Measurements from ENCODE around the gene YWHAG. TPM values are rescaled to one million over a fixed set of nuclear protein-coding genes. Genes with fewer than 3 reads are reported as not detected.

The YWHAG gene
- total RNA-seq, 3 donors from 2014 or later: 74.3 to 114 (median 102) TPM

DNA sequence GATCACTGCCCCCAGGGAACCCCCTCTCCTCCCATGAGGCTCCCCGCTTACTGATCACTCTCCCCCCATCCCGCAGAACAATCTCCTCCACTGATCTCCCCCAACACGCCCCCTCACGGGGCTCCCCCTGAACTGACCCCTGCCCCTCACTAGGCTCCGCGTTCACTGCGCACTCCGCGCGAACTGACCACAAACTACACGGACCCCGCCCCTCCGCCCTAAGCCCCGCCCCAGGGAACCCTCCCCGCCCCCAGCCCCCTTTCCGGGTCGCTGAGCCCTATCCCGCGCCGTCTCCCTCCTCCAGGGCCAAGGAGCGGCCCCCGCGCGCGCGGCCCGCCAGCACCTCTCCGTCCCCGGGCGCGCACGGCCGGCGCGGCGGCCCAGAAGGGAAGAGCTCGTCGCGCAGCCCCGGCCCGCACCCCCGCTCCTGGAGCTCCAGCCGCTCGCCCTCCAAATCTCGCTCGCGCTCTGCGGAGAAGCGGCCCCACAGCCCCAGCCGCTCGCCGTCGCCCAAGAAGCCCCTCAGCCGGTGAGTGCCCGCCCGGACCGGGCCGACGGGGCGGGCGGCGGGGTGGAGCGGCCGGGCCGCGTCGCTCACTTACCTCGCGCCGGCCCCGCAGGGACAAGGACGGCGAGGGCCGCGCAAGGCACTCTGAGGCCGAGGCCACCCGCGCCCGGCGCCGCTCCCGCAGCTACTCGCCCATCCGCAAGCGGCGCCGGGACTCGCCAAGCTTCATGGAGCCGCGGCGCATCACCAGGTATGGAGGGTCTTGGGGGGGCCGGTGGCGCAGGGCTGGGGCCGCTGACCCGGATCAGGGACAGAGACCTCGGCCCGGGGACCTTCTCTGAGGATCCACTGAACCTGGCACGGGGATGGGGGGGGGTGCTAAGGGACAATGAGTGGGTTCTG, 76.2 kb downstream of the YWHAG start:
- no peak for TF ChIP-seq CTCF (IDR thresholded peaks at IDR 0.05)
- ATAC-seq: peak; percentile 40
- Histone ChIP-seq H3K4me1 (ENCODE audit: low read depth) (peaks cover 9% of the 10 kb centered on the region), H3K36me3 (ENCODE audit: low read depth) (no peaks in the 10 kb centered on the region), H3K9me3 (no peaks in the 10 kb centered on the region), H3K4me3 (no peak overlapping the region)
- intact Hi-C loops (cut with DNase I, micrococcal nuclease): loop anchor here in 1 of 2 donors (10.0 kb wide), 1 partner anchor 98 kb away; no protein-coding TSS in a partner anchor
- DNase-seq: no peak

DNA sequence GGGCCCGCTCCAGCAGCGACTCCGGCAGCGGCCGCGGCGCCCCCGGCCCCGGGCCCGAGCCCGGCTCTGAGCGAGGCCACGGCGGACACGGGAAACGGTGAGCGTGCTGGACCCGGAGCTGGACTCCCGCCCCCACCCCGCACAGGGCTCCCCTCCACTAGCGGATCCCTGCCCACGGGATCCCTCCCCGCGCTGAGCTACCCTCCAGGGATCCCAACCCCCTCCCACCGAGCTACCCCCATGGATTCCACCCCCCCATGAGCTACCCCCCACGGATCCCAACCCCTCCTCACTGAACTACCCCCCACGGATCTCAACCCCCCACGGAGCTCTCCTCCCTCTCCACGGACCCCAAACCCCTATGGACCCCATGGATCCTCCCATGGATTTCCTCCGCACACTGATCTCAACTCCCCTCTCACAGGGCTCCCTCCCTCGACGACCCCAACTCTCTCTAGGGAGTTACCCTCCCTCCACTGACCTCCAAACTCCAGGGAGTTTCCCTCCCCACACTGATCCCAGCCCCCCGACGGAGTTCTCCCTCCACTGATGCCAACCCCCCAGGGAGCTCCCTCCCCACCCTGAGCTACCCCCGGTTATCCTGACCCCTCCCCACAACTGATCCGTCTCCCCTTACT, 77.0 kb downstream of the YWHAG start:
- no peaks in the 10 kb centered on the region for H3K9me3 ChIP-seq
- ATAC-seq (no peak), DNase-seq (no peak)
- TF ChIP-seq CTCF (IDR thresholded peaks at IDR 0.05): no peak
- intact Hi-C loops (cut with DNase I, micrococcal nuclease): loop anchor here in 1 of 2 donors (10.0 kb wide), 1 partner anchor 97 kb away; no protein-coding TSS in a partner anchor
- no peaks in the 10 kb centered on the region for H3K36me3 ChIP-seq (ENCODE audit: low read depth)
- no peak overlapping the region for H3K4me3 ChIP-seq
- H3K4me1 ChIP-seq (ENCODE audit: low read depth): peaks cover 9% of the 10 kb centered on the region

DNA sequence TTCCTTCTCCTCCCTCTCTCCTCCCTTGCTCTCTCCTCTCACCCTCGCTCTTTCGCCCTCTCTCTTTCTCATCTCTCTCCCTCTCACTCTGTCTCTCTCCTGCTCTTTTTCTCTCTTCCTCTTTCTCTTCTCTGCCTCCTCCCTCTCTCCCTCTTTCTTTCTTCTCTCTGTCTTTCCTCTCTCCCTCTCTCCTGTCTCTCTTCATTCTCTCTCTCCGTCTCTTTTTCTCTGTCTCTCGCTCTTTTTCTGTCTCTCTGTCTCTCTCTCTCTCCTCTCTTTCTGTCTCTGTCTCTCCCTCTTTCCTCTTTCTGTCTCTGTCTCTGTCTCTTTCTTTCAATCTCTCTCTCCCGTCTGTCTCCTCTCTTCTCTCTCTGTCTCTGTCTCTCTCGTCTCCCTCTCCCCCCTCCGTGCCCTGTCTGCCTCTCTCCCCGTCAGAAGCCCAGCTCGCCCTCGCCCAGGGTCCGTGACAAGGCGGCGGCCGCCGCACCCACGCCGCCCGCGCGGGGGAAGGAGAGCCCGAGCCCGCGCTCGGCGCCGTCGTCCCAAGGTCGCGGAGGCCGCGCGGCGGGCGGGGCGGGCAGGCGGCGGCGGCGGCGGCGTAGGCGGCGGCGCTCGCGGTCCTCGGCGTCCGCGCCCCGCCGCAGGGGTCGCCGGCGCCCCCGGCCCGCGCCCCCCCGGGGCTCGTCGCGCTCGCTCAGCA, 77.6 kb downstream of the YWHAG start:
- no peak for TF ChIP-seq CTCF (IDR thresholded peaks at IDR 0.05)
- H3K36me3 ChIP-seq (ENCODE audit: low read depth): no peaks in the 10 kb centered on the region
- DNase-seq: no peak
- no peaks in the 10 kb centered on the region for H3K9me3 ChIP-seq
- intact Hi-C loops (cut with DNase I, micrococcal nuclease): loop anchor here in 1 of 2 donors (10.0 kb wide), 1 partner anchor 96 kb away; no protein-coding TSS in a partner anchor
- H3K4me1 ChIP-seq (ENCODE audit: low read depth): peaks cover 9% of the 10 kb centered on the region
- no peak overlapping the region for H3K4me3 ChIP-seq
- peak; percentile 54 for ATAC-seq

- H3K4me1 ChIP-seq (ENCODE audit: low read depth): peaks cover 9% of the 10 kb centered on the region
- TF ChIP-seq CTCF (IDR thresholded peaks at IDR 0.05): no peak
- H3K9me3 ChIP-seq: no peaks in the 10 kb centered on the region
- ATAC-seq (no peak), DNase-seq (no peak)
- no peaks in the 10 kb centered on the region for H3K36me3 ChIP-seq (ENCODE audit: low read depth)
- intact Hi-C loops (cut with DNase I, micrococcal nuclease): loop anchor here in 1 of 2 donors (10.0 kb wide), 1 partner anchor 96 kb away; no protein-coding TSS in a partner anchor
- no peak overlapping the region for H3K4me3 ChIP-seq
Observed at GRCh38 chr7:76280408-76280807, 78.4 kb downstream of the YWHAG start.

GRCh38 chr7:76278540-76278939, 80.3 kb downstream of the YWHAG start:
- Histone ChIP-seq H3K36me3 (ENCODE audit: low read depth) (no peaks in the 10 kb centered on the region), H3K9me3 (no peaks in the 10 kb centered on the region), H3K4me1 (ENCODE audit: low read depth) (peaks cover 9% of the 10 kb centered on the region), H3K4me3 (no peak overlapping the region)
- ATAC-seq (no peak), DNase-seq (no peak)
- intact Hi-C loops (cut with DNase I, micrococcal nuclease): no loop called here
- TF ChIP-seq CTCF (IDR thresholded peaks at IDR 0.05): no peak
